Activated T-helper 2 cell treated with anti-CD3 and anti-CD28 coated beads, Interferon-gamma antibody, Interleukin-2, Interleukin-4, amounts not matched to agents 10 μg/mL and 5 μg/mL and 100 μg/mL, durations not matched to agents 14 hours and 24 hours and 36 hours (primary cell): ENCODE results near the gene SH3GLB1. TPM values are rescaled to one million over a fixed set of nuclear protein-coding genes. Genes with fewer than 3 reads are reported as not detected.
A peak's percentile ranks its signal among the peaks of the same experiment; 100 is the strongest.
"Not testable (repeated sequence)": the region's sequence is repeated elsewhere in the genome, so short reads cannot be mapped to it uniquely, and the experiment has no call there.

Experiments used
- DNase-seq: peaks from one replicate; pipeline ENCODE4 v3.0.0; 2021; ENCODE audit warnings: low spot score
- H3K27ac Mint-ChIP-seq: one replicate; pipeline ENCODE4 v1.8.0; 2021; ENCODE audit warnings: mixed read lengths
- H3K27me3 Mint-ChIP-seq: one replicate; pipeline ENCODE4 v1.8.0; 2021; ENCODE audit warnings: low read depth, mixed read lengths
- H3K36me3 Mint-ChIP-seq: one replicate; pipeline ENCODE4 v1.8.0; 2021; ENCODE audit warnings: low read depth, mixed read lengths
- H3K4me1 Mint-ChIP-seq: one replicate; pipeline ENCODE4 v1.8.0; 2021; ENCODE audit warnings: low read depth, mixed read lengths
- H3K4me3 Mint-ChIP-seq: one replicate; pipeline ENCODE4 v1.8.0; 2021; ENCODE audit warnings: low read depth, mild to moderate bottlenecking, moderate library complexity, mixed read lengths
- H3K9me3 Mint-ChIP-seq: one replicate; pipeline ENCODE4 v1.8.0; 2021; ENCODE audit warnings: mixed read lengths
- intact Hi-C: fragments of 100-400 bp; cut with micrococcal nuclease; formaldehyde crosslinking; loops from one replicate; pipeline ENCODE4 v1.15.1; 2023
- total RNA-seq: library from RNA; stranded (reverse); gene quantifications from 2 replicates; pipeline ENCODE4 v1.2.3, GENCODE V29; 2022

The SH3GLB1 gene
- 60.5 and 65.7 TPM in 2 replicates for total RNA-seq

DNA sequence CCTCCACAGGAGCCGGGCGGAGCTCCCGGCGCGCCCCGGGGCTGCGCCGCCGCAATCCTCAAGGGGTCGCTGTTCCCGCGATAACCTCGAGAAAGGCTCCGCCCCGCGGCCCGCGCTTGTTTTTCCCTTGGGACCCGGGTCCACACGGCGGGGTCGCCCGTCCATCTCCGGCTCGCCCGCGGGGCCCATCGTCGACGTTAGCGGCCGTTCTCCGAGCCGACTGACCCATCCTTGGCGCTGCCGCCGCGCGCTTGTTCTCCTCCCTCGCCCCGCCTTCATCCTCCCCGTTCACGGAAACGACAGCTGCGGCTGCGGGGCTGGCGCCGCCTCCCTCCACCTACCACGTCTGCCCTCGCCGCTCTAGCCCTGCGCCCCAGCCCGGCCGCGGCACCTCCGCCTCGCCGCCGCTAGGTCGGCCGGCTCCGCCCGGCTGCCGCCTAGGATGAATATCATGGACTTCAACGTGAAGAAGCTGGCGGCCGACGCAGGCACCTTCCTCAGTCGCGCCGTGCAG is at the start of gene SH3GLB1:
TSS of gene SH3GLB1 (plus strand) at position 119 of the 514 bp plus-strand sequence. CDS start at position 443, 324 bp downstream.
- intact Hi-C loops: loop anchor here (1.0 to 10.0 kb wide), 7 partner anchors 36 to 620 kb away; partner anchors contain the start of gene LMO4
- H3K4me1 Mint-ChIP-seq: peaks cover 38% of the 10 kb centered on the region
- no peaks in the 10 kb centered on the region for H3K9me3 Mint-ChIP-seq
- H3K36me3 Mint-ChIP-seq: peaks cover 20% of the 10 kb centered on the region
- DNase-seq: peak; percentile 89
- peak within 1 kb of the TSS; percentile 98 for H3K4me3 Mint-ChIP-seq
- H3K27ac Mint-ChIP-seq: peak within 1 kb of the TSS; percentile 97
- peaks cover 8% of the 10 kb centered on the region for H3K27me3 Mint-ChIP-seq

DNA sequence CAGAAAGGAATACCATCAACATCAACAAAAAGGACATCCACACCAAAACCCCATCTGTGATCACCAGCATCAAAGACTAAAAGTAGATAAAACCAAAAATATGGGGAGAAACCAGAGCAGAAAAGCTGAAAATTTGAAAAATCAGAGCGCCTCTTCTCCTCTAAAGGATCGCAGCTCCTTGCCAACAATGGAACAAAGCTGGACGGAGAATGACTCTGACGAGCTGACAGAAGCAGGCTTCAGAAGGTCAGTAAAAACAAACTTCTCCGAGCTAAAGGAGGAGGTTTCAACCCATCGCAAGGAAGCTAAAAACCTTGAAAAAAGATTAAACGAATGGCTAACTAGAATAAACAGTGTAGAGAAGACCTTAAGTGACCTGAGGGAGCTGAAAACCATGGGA is 46.0 kb upstream of the SH3GLB1 start:
- H3K4me1 Mint-ChIP-seq, intact Hi-C loops, H3K36me3 Mint-ChIP-seq, H3K27me3 Mint-ChIP-seq, H3K4me3 Mint-ChIP-seq, DNase-seq, H3K27ac Mint-ChIP-seq, H3K9me3 Mint-ChIP-seq: not testable (repeated sequence)

DNA sequence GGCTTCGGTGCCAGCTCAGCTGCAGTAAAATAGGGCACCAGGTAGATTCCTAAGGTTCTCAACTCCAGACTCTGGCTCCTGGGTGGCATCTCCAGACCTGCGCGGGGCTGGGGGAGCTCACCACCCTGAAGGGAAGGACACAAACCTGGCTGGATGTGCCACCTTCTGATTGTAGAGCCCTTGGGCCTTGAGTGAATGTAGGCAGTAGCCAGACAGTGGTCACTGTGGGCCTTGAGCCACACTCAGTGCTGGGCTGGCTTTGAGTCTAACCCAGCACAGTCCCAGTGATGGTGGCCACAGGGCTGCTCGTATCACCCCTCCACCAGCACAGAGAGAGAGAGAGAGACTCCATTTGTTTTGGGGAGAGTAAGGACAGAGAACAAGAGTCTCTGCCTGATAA is 38.0 kb upstream of the SH3GLB1 start:
- no peak overlapping the region for H3K27ac Mint-ChIP-seq
- intact Hi-C loops: no loop called here
- H3K27me3 Mint-ChIP-seq: no peaks in the 10 kb centered on the region
- H3K9me3 Mint-ChIP-seq: no peaks in the 10 kb centered on the region
- H3K36me3 Mint-ChIP-seq: no peaks in the 10 kb centered on the region
- no peak overlapping the region for H3K4me3 Mint-ChIP-seq
- no peak for DNase-seq
- H3K4me1 Mint-ChIP-seq: no peaks in the 10 kb centered on the region

DNA sequence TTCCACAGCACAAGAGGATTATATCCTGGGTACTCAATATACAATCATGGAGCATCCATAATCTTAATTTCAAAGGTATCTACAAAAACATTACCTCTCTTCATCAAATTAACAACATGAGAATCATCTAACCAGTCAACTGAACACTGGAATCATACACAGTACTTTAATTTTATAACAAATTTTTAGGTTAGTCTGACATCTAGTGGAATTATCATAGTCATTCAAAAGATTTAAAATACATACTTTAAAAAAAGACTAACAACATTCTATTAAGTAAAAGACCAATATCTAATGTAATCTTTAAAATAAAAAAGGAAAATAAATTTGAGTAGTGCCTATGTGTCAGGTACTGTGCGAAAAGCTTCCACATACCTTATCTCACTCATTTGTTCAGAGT is 16.8 kb upstream of the SH3GLB1 start:
- Mint-ChIP-seq H3K9me3 (no peaks in the 10 kb centered on the region), H3K4me3 (no peak overlapping the region), H3K27ac (no peak overlapping the region), H3K36me3 (no peaks in the 10 kb centered on the region), H3K27me3 (peaks cover 4% of the 10 kb centered on the region), H3K4me1 (no peaks in the 10 kb centered on the region)
- no peak for DNase-seq
- intact Hi-C loops: no loop called here

DNA sequence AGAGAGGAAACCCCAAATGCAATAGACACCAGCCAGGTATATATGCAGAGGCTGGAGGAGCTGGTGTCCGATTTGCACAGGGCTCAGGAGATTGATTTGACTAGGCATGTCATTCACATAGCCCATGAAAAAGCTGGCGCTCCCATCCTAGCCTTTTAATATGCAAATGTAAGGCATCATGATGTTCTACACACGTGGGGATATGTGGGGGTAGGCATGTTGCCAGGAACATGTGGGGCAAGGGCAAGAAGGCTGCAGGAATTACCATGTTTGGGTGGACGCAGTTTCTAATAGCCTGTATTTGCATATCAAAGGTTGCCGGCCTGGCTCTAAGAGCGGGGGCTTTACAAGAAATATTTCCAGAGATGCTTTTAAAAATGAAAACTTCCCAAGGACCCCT is 11.7 kb upstream of the SH3GLB1 start:
- no peaks in the 10 kb centered on the region for H3K4me1 Mint-ChIP-seq
- DNase-seq: no peak
- no peaks in the 10 kb centered on the region for H3K36me3 Mint-ChIP-seq
- peaks cover 19% of the 10 kb centered on the region for H3K27me3 Mint-ChIP-seq
- intact Hi-C loops: loop anchor here (10.0 kb wide), 1 partner anchor 1992 kb away; the partner anchor contains the start of gene PKN2
- H3K27ac Mint-ChIP-seq: no peak overlapping the region
- H3K9me3 Mint-ChIP-seq: no peaks in the 10 kb centered on the region
- H3K4me3 Mint-ChIP-seq: no peak overlapping the region

DNA sequence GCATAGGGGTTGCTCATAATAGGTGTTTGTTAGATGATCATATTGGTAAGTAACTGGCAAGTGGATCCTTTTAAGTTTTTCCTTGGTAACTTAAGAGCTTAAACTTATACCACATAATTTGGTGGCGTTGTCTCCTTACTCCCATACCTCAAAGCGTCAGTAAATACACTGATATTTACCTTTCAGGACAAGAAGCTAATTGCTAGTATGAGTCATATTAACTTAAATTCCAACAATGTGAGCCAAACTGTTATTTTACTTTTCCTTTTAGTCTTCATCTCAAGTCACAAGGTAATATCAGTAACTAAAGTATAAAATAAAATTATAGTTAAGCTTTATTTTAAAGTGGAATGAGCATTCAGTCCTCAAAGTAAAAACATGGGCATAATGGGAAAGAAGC is 9.0 kb upstream of the SH3GLB1 start:
- no peaks in the 10 kb centered on the region for H3K36me3 Mint-ChIP-seq
- peaks cover 18% of the 10 kb centered on the region for H3K27me3 Mint-ChIP-seq
- no peak overlapping the region for H3K27ac Mint-ChIP-seq
- DNase-seq: no peak
- no peaks in the 10 kb centered on the region for H3K4me1 Mint-ChIP-seq
- intact Hi-C loops: loop anchor here (10.0 kb wide), 1 partner anchor 1989 kb away; the partner anchor contains the start of gene PKN2
- no peaks in the 10 kb centered on the region for H3K9me3 Mint-ChIP-seq
- no peak overlapping the region for H3K4me3 Mint-ChIP-seq

DNA sequence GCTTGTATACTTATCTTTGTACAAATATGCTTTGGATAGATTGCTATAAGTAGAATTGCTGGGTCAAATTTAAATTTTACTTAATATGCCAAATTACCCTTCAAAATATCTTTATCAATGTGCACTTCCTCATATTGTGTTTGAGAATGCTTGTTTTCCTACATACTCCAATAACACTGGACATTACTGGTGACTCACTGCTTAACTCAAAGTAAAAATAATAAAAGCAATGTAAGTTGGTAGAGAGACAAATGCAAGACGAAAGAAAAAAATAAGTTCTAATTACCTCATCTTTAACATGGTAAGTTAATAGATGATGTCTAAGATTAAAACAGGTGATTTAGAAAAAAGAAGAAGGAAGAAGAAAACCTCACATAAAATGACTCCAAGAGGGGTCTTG is 7.9 kb upstream of the SH3GLB1 start:
- H3K4me1 Mint-ChIP-seq: no peaks in the 10 kb centered on the region
- H3K27ac Mint-ChIP-seq: no peak overlapping the region

DNA sequence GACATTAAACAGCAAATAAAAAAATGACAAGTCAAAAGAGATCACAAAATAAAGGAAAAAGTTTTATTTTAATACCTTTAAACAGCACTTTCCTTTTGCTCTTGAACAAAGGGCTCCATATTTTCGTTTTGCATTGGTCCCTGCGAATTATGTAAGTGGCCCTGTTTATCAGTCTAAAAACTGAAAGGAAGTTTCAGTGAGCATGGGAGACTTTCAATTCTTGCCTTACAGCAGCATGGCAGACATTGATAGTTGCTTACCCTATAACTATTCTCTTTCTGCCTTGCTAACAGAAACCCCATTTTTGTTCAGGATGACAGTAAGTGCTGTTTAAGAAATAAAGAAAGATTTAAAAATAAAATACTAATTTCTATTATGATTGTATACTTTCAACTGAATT is 5.2 kb upstream of the SH3GLB1 start:
- Mint-ChIP-seq H3K36me3 (peaks cover 3% of the 10 kb centered on the region), H3K4me3 (no peak overlapping the region), H3K4me1 (peaks cover 18% of the 10 kb centered on the region), H3K27me3 (peaks cover 22% of the 10 kb centered on the region), H3K9me3 (no peaks in the 10 kb centered on the region), H3K27ac (no peak overlapping the region)
- no peak for DNase-seq
- intact Hi-C loops: loop anchor here (10.0 kb wide), 1 partner anchor 1986 kb away; the partner anchor contains the start of gene PKN2

More for the DNA sequence above, 7.9 kb upstream of the SH3GLB1 start:
- Mint-ChIP-seq H3K36me3 (no peaks in the 10 kb centered on the region), H3K4me3 (no peak overlapping the region), H3K27me3 (peaks cover 15% of the 10 kb centered on the region), H3K9me3 (no peaks in the 10 kb centered on the region)
- intact Hi-C loops: loop anchor here (10.0 kb wide), 1 partner anchor 1988 kb away; the partner anchor contains the start of gene PKN2
- DNase-seq: no peak

DNA sequence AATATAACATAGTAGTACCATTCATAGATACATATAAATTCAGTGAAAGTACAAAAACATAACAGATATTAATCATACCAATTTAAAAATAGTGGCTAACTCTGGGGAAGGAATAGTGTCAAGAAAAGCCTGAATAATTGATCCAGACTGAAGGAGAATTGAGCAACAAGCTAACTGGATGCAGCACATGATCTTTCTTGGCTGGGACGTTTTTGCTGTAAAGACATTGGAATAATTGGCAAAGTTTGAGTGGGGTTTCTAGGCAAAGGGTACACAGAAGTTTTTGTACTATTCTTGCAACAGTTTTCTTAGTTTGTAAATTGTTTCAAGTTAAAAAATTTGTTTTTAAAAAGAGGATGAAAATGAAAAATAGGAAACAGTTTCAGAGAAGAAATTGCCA is 2.6 kb upstream of the SH3GLB1 start:
- H3K27ac Mint-ChIP-seq: no peak overlapping the region
- intact Hi-C loops: loop anchor here (10.0 kb wide), 5 partner anchors 197 to 623 kb away; partner anchors contain the start of gene LMO4

DNA sequence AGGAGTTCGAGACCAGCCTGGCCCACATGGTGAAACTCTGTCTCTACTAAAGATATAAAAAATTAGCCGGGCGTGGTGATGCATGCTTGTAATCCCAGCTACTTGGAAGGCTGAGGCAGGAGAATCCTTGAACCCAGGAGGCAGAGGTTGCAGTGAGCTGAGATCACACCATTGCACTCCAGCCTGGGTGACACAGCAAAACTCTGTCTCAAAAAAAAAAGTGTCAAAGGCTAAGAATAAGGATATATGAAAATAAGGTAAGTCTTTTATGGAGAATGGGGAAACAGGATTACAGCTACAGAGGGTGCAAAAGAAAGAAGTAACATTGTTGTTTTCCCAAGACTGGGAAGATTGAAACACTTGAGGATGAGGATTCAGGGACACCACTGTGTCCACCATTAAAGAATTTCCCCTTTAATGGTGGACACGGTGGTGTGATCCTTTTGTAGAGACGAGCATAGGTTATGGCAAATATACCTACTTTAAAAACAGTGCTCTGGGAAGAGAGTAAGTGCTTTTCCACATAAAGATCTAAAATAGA is 1.4 kb upstream of the SH3GLB1 start:
- not testable (repeated sequence) for H3K27me3 Mint-ChIP-seq, H3K9me3 Mint-ChIP-seq, DNase-seq
- peaks cover 16% of the 10 kb centered on the region for H3K36me3 Mint-ChIP-seq
- peak overlapping the region; percentile 97 for H3K27ac Mint-ChIP-seq
- H3K4me3 Mint-ChIP-seq: peak overlapping the region; percentile 98
- intact Hi-C loops: loop anchor here (10.0 kb wide), 5 partner anchors 198 to 622 kb away; partner anchors contain the start of gene LMO4
- H3K4me1 Mint-ChIP-seq: peaks cover 34% of the 10 kb centered on the region

More for the DNA sequence above, 2.6 kb upstream of the SH3GLB1 start:
- no peak overlapping the region for H3K4me3 Mint-ChIP-seq
- H3K9me3 Mint-ChIP-seq: no peaks in the 10 kb centered on the region
- H3K27me3 Mint-ChIP-seq: peaks cover 10% of the 10 kb centered on the region
- DNase-seq: no peak
- peaks cover 27% of the 10 kb centered on the region for H3K4me1 Mint-ChIP-seq
- peaks cover 6% of the 10 kb centered on the region for H3K36me3 Mint-ChIP-seq

DNA sequence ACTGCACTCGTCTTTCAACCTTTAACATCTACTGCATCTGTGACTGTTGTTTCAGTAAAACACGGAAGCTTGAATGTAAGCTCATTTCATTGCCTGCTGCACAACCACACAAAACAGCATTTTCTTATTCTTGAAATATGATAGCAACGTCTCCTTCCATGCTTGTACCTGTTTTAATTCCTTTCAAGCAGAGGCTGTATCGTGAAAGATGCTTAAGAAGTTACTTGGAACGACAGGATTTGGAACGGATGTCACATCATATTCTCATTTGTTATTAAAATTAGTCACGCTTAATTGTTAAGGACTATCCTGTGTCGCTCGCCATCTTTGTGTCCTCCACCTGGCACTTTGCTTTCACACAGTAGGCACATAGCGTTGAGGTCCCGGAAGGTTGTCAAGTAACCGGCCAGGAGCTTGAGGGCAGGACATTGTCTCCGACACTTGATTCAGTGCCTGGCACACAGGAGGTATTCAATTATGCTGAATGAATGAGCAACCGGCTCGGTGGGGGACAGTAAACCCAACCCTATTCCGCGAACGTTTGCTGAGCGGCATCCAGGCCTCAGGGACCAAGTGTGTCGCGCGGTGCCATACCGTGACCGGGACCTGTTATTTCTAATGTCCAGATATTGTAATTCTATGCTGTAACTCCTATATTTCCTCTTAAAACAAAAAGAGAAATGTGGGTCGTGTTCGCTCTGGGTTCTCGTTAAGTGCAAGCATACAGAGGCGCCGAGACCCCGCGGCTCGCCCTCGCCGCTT is 499 bp upstream of the SH3GLB1 start:
- Mint-ChIP-seq H3K4me1 (peaks cover 34% of the 10 kb centered on the region), H3K36me3 (peaks cover 17% of the 10 kb centered on the region), H3K27me3 (peaks cover 8% of the 10 kb centered on the region), H3K27ac (peak overlapping the region; percentile 97), H3K9me3 (no peaks in the 10 kb centered on the region), H3K4me3 (peak overlapping the region; percentile 98)
- intact Hi-C loops: loop anchor here (1.0 to 10.0 kb wide), 7 partner anchors 37 to 621 kb away; partner anchors contain the start of gene LMO4
- no peak for DNase-seq

DNA sequence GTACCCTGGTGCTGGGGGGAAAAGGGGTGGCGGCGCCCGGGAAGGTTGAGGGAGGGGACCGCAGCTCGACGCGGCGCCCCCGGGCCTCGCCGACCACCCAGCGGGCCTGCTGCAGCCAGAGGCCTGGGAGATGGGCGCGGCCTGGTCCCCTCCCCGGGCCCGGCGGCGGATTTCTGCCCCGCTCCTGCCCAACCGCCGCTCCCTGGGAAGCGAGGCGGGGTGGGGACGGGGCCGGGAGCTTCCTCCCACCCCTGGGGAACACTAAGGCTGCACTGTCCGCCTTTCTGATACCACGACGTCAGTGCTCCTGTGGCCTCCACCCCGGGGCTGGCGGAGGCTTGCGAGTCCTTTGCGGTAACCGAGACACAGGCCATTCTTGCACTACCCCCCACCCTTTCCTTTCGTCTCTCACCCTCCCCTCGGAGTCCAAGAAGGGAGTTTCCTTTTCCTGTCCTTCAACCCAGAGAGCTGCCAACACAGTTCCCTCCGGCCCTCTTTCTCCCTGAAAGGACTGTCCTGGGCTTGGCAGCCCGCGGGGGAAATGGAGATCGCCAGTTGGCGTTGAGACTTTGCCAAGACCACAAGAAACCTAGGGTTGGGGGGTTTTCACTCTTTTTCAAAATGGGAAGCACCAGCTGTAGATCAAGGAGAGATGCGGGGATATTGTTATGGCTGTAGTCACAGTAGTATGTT is 742 bp downstream of the SH3GLB1 start:
- intact Hi-C loops: loop anchor here (1.0 to 10.0 kb wide), 7 partner anchors 36 to 620 kb away; partner anchors contain the start of gene LMO4

More for the DNA sequence above, 742 bp downstream of the SH3GLB1 start:
- DNase-seq: peak; percentile 39
- Mint-ChIP-seq H3K27me3 (peaks cover 8% of the 10 kb centered on the region), H3K36me3 (peaks cover 23% of the 10 kb centered on the region), H3K4me1 (peaks cover 40% of the 10 kb centered on the region), H3K27ac (peak overlapping the region; percentile 97), H3K4me3 (peak overlapping the region; percentile 98), H3K9me3 (no peaks in the 10 kb centered on the region)
